ENCODE measurements around the gene OR4K13. TPM values are rescaled to one million over a fixed set of nuclear protein-coding genes. Genes with fewer than 3 reads are reported as not detected.

Gene OR4K13
- total RNA-seq, result not detected

DNA sequence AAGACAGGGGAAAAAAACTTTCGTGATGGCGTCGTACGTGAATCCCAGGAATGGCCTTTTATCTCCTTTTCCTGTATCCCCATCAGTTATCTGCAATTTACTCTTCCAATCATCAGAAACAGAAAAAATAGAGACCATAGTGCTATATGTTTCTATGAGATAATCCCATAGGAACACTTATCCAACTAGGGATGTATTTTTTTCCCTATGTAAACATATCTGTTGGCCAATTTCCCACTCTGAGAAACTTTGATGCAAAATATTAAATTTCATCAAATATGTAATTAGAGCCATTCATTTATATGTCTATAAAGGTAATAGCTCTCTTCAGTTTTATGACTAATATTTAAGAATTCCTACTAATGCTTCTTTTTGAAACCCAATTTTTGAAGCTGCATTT is at the start of gene OR4K13:
Gene OR4K13, minus strand, starts transcription at position 101 of the 400 bp plus-strand sequence. CDS start 1,280 bp downstream, outside the sequence.
- no peak for DNase-seq

GRCh38 chr14:20059745-20060144 is 23.9 kb upstream of the OR4K13 start, which contains the start of gene OR4L1:
Gene OR4L1 (plus strand): TSS chr14:20060045. CDS start chr14:20060045, 0 bp downstream.
- DNase-seq, result no peak

- no peak for DNase-seq
Observed at GRCh38 chr14:20048202-20048601, 12.4 kb upstream of the OR4K13 start.

- no peak for DNase-seq
Observed at GRCh38 chr14:20044243-20044642, 8.4 kb upstream of the OR4K13 start.

GRCh38 chr14:20035449-20035848 is 389 bp downstream of the OR4K13 start:
- DNase-seq, result no peak

DNA sequence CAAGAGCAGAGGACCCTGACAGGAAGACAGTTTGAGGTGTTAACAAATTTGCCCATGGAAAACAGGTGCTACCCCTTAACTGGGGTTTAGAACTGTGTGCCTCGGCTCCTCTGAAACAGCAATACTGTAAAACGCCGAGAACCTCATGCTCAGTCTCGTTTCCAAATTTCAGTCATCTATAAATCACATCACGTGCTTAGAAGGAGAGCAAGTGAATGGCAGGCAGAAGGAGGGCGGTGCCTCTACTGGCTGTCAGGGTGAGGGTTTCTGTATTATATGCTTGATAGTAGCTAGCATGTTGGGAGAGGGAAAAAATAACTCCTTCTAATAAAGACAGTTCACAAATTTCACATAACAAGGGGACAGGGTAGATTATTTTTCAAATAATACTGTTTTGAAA is 4.8 kb downstream of the OR4K13 start:
- no peak for DNase-seq

DNA sequence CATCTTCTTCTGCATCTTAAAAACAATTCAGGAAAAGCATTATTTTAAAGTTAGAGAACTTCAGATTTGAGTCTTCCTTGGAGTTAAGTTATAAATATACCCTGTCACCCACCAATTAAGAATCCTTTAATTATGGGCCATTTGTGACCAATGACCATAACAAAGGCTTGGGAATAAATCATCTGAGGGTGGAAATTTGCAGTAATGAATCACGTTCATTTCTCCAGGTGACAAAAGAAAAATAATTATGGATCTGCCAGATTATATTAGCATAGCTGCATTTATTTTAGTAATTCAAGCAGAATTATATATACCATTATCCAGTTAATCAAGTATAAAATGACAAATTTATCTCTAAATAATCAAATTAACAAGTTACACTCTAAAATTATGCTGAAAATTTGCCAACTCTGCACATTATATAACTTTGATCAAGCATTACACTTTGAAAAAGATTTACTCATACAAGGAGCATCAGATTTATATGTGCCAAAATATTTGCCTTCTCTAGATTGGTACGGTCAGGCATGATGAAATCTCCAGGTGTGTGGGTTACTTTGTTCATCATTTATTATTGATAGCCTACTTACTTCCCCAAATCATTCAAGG is 16.5 kb downstream of the OR4K13 start, which contains the start of gene OR4K14:
Gene OR4K14, minus strand, starts transcription at position 51 of the 609 bp plus-strand sequence. CDS start 4,114 bp downstream, outside the sequence.
- DNase-seq, result no peak

DNA sequence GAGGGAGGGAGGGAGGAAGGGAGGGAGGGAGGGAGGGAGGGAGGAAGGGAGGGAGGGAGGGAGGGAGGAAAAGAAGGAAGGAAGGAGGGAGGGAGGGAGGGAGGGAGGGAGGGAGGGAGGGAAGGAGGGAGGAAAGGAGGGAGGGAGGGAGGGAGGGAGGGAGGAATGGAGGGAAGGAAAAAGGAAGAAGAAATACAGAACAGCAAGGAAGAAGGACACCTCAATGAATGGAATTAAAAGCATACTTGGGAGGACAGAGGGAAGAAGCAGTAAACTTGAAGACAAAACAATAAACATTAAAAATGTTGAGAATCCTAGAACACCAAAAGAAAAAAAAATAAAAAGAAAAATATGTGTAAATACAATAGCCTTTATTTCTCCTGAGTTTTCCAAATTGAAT is 27.7 kb downstream of the OR4K13 start:
- DNase-seq, result no peak

DNA sequence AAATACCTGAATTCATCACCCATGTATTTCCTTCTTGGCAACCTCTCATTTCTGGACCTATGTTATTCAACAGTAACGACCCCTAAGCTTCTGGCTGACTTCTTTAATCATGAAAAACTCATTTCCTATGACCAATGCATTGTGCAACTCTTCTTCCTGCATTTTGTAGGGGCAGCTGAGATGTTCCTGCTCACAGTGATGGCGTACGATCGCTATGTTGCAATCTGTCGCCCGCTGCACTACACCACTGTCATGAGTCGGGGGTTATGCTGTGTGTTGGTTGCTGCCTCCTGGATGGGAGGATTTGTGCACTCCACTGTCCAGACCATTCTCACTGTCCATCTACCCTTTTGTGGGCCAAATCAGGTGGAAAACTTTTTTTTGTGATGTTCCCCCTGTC is 33.5 kb downstream of the OR4K13 start:
- DNase-seq, result no peak

DNA sequence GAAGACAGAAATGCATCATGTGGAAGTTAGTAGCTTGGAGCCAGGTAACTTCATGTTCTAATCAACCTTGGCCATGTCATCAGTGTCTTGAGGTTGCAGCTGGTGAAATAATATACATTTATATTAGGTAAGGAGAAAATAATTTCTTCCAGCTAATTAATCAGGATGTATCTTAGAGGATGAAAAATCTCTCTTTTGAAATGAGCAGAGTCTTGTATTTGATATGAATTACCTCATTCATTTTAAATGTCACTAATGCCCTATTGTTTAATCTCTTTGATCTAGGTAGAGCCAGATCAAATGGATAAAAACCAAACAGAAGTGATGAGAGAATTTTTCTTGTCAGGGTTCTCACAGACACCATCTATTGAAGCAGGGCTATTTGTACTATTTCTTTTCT is 34.0 kb downstream of the OR4K13 start, which contains the start of gene OR4Q2:
Gene OR4Q2, plus strand, starts transcription at position 301 of the 400 bp plus-strand sequence.
- DNase-seq, result no peak

DNA sequence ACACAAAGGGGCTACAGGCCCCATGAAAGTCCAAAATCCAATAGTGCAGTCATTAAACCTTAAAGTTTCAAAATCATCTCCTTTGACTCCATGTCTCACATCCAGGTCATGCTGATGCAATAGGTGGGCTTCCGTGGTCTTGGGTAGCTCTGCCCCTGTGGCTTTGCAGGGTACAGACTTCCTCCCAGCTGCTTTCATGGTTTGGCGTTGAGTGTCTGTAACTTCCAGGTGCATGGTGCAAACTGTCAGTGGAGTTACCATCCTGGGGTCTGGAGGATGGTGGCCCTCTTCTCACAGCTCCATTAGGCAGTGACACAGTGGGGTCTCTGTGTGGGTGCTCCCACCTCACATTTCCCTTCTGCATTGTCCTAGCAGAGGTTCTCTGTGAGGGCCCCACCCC is 42.4 kb downstream of the OR4K13 start:
- no peak for DNase-seq

Measured in effector CD4-positive, alpha-beta T cell (primary cell).